NCI-H2227 treated with DMSO at 0.1 percent for 48 hours (cell line): Measurements from ENCODE around the gene MAP2K6.
"Not testable (repeated sequence)": the region's sequence is repeated elsewhere in the genome, so short reads cannot be mapped to it uniquely, and the experiment has no call there.

ENCODE experiments used
- DNase-seq: peaks from one replicate; lab custom pipeline; 2025; lab: John Stamatoyannopoulos, UW

Gene MAP2K6

GRCh38 chr17:69457603-69458002, 43.1 kb downstream of the MAP2K6 start:
- no peak for DNase-seq

GRCh38 chr17:69460963-69461922, 46.7 kb downstream of the MAP2K6 start:
- no peak for DNase-seq

GRCh38 chr17:69461951-69462369, 47.5 kb downstream of the MAP2K6 start:
- DNase-seq = no peak

GRCh38 chr17:69462882-69463281, 48.4 kb downstream of the MAP2K6 start:
- no peak for DNase-seq

- DNase-seq = no peak
Measured at GRCh38 chr17:69466451-69466850, 52.0 kb downstream of the MAP2K6 start.

- DNase-seq = peak; percentile 15
Measured at GRCh38 chr17:69466905-69467667, 52.6 kb downstream of the MAP2K6 start.

- DNase-seq = no peak
Measured at GRCh38 chr17:69468207-69468606, 53.7 kb downstream of the MAP2K6 start.

GRCh38 chr17:69470702-69471101, 56.2 kb downstream of the MAP2K6 start:
- no peak for DNase-seq

GRCh38 chr17:69471406-69471805, 56.9 kb downstream of the MAP2K6 start:
- DNase-seq = no peak

GRCh38 chr17:69473841-69474831, 59.6 kb downstream of the MAP2K6 start:
- DNase-seq = no peak

- no peak for DNase-seq
Measured at GRCh38 chr17:69477204-69477902, 62.9 kb downstream of the MAP2K6 start.

GRCh38 chr17:69477903-69478266, 63.4 kb downstream of the MAP2K6 start:
- no peak for DNase-seq

GRCh38 chr17:69478916-69479315, 64.4 kb downstream of the MAP2K6 start:
- no peak for DNase-seq

GRCh38 chr17:69479756-69480155, 65.3 kb downstream of the MAP2K6 start:
- DNase-seq = not testable (repeated sequence)

- no peak for DNase-seq
Measured at GRCh38 chr17:69480245-69480644, 65.7 kb downstream of the MAP2K6 start.

- DNase-seq = no peak
Measured at GRCh38 chr17:69485251-69485661, 70.8 kb downstream of the MAP2K6 start.

- DNase-seq = no peak
Measured at GRCh38 chr17:69485901-69486643, 71.6 kb downstream of the MAP2K6 start.

GRCh38 chr17:69486779-69487637, 72.5 kb downstream of the MAP2K6 start:
- no peak for DNase-seq

- no peak for DNase-seq
Measured at GRCh38 chr17:69489313-69489712, 74.8 kb downstream of the MAP2K6 start.
